K562 (cell line): Measurements from ENCODE around the gene SRRT. TPM values are rescaled to one million over a fixed set of nuclear protein-coding genes. Genes with fewer than 3 reads are reported as not detected.

ENCODE experiments used
- ATF1 ChIP-seq, 2 experiments: fragments of 450-650 bp in 1 of 2; IDR thresholded peaks; 2 replicates each; pipeline ENCODE4 v1.6.1; 2016; ENCODE audit warnings: missing compliant biosample characterization in 1 of 2, missing genetic modification characterization in 1 of 2
- CAMTA2 ChIP-seq: fragments of 250-450 bp; sonication (Bioruptor Pico); conservative IDR thresholded peaks from 2 replicates; pipeline ENCODE4 v1.5.1; 2022
- CBX5 ChIP-seq: IDR thresholded peaks from 2 replicates; pipeline ENCODE4 v1.6.1; 2014; ENCODE audit warnings: low read depth, borderline replicate concordance
- EP300 ChIP-seq: IDR thresholded peaks from 2 replicates; pipeline ENCODE4 v1.6.1; 2012; ENCODE audit warnings: low read length, improper control_type of control experiment
- HNRNPUL1 ChIP-seq: fragments of 200-400 bp; formaldehyde crosslinking; IDR thresholded peaks from 2 replicates; pipeline ENCODE4 v1.6.1; 2017; ENCODE audit warnings: low read length
- KDM2B ChIP-seq: fragments of 250-450 bp; sonication (Bioruptor Pico); IDR thresholded peaks from 2 replicates; pipeline ENCODE4 v1.8.0; 2021; ENCODE audit warnings: mild to moderate bottlenecking, moderate library complexity
- MCM2 ChIP-seq: fragments of 450-650 bp; IDR thresholded peaks from 2 replicates; pipeline ENCODE4 v1.6.1; 2017; ENCODE audit warnings: low read depth, mild to moderate bottlenecking
- MYBL2 ChIP-seq, 2 experiments: fragments of 450-650 bp in 1 of 2; sonication (generic) in 1 of 2; formaldehyde crosslinking in 1 of 2; IDR thresholded peaks; 2 replicates each; pipeline versions ENCODE4 v1.6.1 to v1.8.1; 2017 to 2022; ENCODE audit warnings: borderline replicate concordance in 1 of 2, inconsistent platforms in 1 of 2, low read depth in 1 of 2, mild to moderate bottlenecking in 1 of 2, missing genetic modification reagents in 1 of 2, moderate library complexity in 1 of 2
- SRSF1 ChIP-seq: fragments of 200-400 bp; formaldehyde crosslinking; IDR thresholded peaks from 2 replicates; pipeline ENCODE4 v1.6.1; 2017; ENCODE audit warnings: mild to moderate bottlenecking, low read depth, low read length, moderate library complexity
- ZBTB1 ChIP-seq: sonication (generic); formaldehyde crosslinking; IDR thresholded peaks from 2 replicates; pipeline ENCODE4 v1.8.1; 2023; ENCODE audit warnings: missing genetic modification reagents, low read depth, mild to moderate bottlenecking, borderline replicate concordance
- ZNF436 ChIP-seq: fragments of 250-450, 450-650 bp; sonication (Bioruptor Pico); formaldehyde crosslinking; IDR thresholded peaks from 2 replicates; pipeline ENCODE4 v1.7.0; 2020; ENCODE audit warnings: mild to moderate bottlenecking
- ZNF589 ChIP-seq: fragments of 200-800 bp; sonication (Bioruptor generic); IDR thresholded peaks from 2 replicates; pipeline ENCODE4 v1.6.1; 2016; ENCODE audit warnings: low read depth, missing genetic modification characterization, missing compliant biosample characterization
- ZNF668 ChIP-seq: fragments of 250-450 bp; sonication (Bioruptor Pico); IDR thresholded peaks from 2 replicates; pipeline ENCODE4 v1.8.0; 2022; ENCODE audit warnings: mild to moderate bottlenecking, inconsistent platforms
- polyA plus RNA-seq, 8 experiments: library from polyadenylated mRNA; depleted of rRNA in 4 of 8; stranded (reverse) in 5 of 8; unstranded in 3 of 8; fragments of >200 nt; fragmentation: Nextera tagmentation in 2 of 8; fragmentation: Illumina TruSeq in 1 of 8; extraction: Ambion mirVana in 2 of 8; extraction: Trizol in 1 of 8; gene quantifications; 2 replicates each; pipeline versions ENCODE4 v1.2.1 to v1.2.3, GENCODE V29; 2011 to 2014; ENCODE audit warnings: inconsistent platforms in 1 of 8, missing spikeins in 1 of 8
- total RNA-seq, 7 experiments: library from RNA; depleted of rRNA in 6 of 7; stranded (reverse); fragments of >200 nt in 6 of 7; fragmentation: Illumina TruSeq in 2 of 7; extraction: Trizol in 2 of 7; gene quantifications; 2 replicates each; pipeline versions ENCODE4 v1.2.1 to v1.2.3, GENCODE V29; 2011 to 2021; ENCODE audit warnings: low replicate concordance in 1 of 7
- TF ChIP-seq, protein P1 (sequence below): sonication (generic); formaldehyde crosslinking; IDR thresholded peaks from 2 replicates; pipeline ENCODE4 v1.5.0; 2020; ENCODE audit warnings: missing genetic modification reagents
- TF ChIP-seq, protein P2 (sequence below): sonication (generic); formaldehyde crosslinking; IDR thresholded peaks from 2 replicates; pipeline ENCODE4 v1.8.1; 2023; ENCODE audit warnings: mild to moderate bottlenecking, missing genetic modification reagents
- TF ChIP-seq, protein P3 (sequence below): sonication (generic); formaldehyde crosslinking; IDR thresholded peaks from 2 replicates; pipeline ENCODE4 v1.8.0; 2023; ENCODE audit warnings: missing genetic modification reagents, mild to moderate bottlenecking, borderline replicate concordance

SRRT gene
- total and polyA plus RNA-seq, 9 of the 15 experiments (the other 6 are each of a cell fraction or from before 2014, with no cell fraction given), result 10.3 to 263 (median 84.4) TPM

DNA sequence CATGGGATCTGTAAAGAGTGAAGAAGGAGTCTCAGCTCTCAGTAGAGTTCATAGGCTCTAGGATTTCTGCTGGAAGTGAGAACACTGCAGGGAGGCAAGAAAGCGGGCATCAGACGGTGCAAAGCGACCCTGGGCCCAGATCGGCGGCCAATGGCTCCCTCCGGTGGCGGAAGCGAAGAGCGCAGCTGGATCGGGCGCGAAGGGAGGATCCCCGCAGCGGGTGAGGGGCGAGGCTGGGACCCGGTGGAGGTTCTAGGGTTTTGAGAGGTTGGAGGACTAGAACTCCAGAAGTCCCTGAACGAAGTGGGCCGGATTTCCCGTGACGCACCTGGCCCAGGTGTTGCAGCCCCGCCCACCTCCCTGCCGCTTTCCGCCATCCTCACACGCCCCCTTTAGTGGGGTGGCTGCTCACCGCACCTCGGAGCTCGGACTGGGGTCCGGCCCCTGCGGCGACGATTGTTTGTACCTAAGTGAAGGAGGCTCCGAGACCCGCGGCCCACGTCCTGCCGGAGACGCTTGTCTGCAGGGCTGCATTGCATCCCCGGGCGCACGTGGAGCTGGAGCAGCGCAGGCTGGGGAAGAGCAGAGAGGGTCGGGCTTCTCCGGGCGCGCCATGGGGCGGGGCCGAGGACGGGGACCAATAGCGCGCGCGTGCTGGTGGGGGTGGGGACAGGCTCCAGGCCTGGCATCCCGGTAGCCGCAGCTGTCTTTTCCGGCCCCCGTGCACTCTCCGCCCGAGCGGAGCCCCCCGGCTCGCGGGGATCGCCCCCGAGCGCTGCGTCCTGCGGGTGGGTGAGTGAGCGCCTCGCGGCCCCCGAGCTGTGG, 22.6 kb upstream of the SRRT start, which contains the start of gene SLC12A9 (continued):
- TF ChIP-seq, protein P1, sequence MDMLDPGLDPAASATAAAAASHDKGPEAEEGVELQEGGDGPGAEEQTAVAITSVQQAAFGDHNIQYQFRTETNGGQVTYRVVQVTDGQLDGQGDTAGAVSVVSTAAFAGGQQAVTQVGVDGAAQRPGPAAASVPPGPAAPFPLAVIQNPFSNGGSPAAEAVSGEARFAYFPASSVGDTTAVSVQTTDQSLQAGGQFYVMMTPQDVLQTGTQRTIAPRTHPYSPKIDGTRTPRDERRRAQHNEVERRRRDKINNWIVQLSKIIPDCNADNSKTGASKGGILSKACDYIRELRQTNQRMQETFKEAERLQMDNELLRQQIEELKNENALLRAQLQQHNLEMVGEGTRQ (CRISPR knock-in tag), result peak; percentile 59
- TF ChIP-seq SRSF1, result no peak
- no peak for TF ChIP-seq ATF1 (CRISPR knock-in tag; IDR thresholded peaks at IDR 0.05)
- peak; percentile 81 for TF ChIP-seq ATF1 (tag; IDR thresholded peaks at IDR 0.05)
- no peak for TF ChIP-seq HNRNPUL1
- TF ChIP-seq ZNF589 (CRISPR knock-in tag), result 0 out of 2 replicates have a peak, but pooled peaks have one; percentile 3
- TF ChIP-seq MYBL2 (IDR thresholded peaks at IDR 0.05; ENCODE audit: low read depth), result no peak
- no peak for TF ChIP-seq MYBL2 (CRISPR knock-in tag; IDR thresholded peaks at IDR 0.05; ENCODE audit: borderline replicate concordance)
- TF ChIP-seq MCM2, result no peak
- TF ChIP-seq, protein P2, sequence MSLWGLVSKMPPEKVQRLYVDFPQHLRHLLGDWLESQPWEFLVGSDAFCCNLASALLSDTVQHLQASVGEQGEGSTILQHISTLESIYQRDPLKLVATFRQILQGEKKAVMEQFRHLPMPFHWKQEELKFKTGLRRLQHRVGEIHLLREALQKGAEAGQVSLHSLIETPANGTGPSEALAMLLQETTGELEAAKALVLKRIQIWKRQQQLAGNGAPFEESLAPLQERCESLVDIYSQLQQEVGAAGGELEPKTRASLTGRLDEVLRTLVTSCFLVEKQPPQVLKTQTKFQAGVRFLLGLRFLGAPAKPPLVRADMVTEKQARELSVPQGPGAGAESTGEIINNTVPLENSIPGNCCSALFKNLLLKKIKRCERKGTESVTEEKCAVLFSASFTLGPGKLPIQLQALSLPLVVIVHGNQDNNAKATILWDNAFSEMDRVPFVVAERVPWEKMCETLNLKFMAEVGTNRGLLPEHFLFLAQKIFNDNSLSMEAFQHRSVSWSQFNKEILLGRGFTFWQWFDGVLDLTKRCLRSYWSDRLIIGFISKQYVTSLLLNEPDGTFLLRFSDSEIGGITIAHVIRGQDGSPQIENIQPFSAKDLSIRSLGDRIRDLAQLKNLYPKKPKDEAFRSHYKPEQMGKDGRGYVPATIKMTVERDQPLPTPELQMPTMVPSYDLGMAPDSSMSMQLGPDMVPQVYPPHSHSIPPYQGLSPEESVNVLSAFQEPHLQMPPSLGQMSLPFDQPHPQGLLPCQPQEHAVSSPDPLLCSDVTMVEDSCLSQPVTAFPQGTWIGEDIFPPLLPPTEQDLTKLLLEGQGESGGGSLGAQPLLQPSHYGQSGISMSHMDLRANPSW (CRISPR knock-in tag), result 0 out of 2 replicates have a peak, but pooled peaks have one; percentile 30
- TF ChIP-seq ZNF668 (CRISPR knock-in tag), result no peak
- TF ChIP-seq CAMTA2 (CRISPR knock-in tag), result no peak
- TF ChIP-seq KDM2B (CRISPR knock-in tag), result 0 out of 2 replicates have a peak, but pooled peaks have one; percentile 33
- TF ChIP-seq ZNF436, result no peak
- no peak for TF ChIP-seq EP300
- no peak for TF ChIP-seq ZBTB1 (CRISPR knock-in tag)
- TF ChIP-seq CBX5, result no peak
- TF ChIP-seq, protein P3, sequence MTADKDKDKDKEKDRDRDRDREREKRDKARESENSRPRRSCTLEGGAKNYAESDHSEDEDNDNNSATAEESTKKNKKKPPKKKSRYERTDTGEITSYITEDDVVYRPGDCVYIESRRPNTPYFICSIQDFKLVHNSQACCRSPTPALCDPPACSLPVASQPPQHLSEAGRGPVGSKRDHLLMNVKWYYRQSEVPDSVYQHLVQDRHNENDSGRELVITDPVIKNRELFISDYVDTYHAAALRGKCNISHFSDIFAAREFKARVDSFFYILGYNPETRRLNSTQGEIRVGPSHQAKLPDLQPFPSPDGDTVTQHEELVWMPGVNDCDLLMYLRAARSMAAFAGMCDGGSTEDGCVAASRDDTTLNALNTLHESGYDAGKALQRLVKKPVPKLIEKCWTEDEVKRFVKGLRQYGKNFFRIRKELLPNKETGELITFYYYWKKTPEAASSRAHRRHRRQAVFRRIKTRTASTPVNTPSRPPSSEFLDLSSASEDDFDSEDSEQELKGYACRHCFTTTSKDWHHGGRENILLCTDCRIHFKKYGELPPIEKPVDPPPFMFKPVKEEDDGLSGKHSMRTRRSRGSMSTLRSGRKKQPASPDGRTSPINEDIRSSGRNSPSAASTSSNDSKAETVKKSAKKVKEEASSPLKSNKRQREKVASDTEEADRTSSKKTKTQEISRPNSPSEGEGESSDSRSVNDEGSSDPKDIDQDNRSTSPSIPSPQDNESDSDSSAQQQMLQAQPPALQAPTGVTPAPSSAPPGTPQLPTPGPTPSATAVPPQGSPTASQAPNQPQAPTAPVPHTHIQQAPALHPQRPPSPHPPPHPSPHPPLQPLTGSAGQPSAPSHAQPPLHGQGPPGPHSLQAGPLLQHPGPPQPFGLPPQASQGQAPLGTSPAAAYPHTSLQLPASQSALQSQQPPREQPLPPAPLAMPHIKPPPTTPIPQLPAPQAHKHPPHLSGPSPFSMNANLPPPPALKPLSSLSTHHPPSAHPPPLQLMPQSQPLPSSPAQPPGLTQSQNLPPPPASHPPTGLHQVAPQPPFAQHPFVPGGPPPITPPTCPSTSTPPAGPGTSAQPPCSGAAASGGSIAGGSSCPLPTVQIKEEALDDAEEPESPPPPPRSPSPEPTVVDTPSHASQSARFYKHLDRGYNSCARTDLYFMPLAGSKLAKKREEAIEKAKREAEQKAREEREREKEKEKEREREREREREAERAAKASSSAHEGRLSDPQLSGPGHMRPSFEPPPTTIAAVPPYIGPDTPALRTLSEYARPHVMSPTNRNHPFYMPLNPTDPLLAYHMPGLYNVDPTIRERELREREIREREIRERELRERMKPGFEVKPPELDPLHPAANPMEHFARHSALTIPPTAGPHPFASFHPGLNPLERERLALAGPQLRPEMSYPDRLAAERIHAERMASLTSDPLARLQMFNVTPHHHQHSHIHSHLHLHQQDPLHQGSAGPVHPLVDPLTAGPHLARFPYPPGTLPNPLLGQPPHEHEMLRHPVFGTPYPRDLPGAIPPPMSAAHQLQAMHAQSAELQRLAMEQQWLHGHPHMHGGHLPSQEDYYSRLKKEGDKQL (CRISPR knock-in tag), result no peak
